HG02763 (cell line): ENCODE results near the gene DGKD.
"Not testable (repeated sequence)": the region's sequence is repeated elsewhere in the genome, so short reads cannot be mapped to it uniquely, and the experiment has no call there.

Experiments used
- ATAC-seq: cut with Tn5 transposase; IDR thresholded peaks from one replicate; pipeline ENCODE4 v1.9.1; 2021; ENCODE audit warnings: mild to moderate bottlenecking, moderate library complexity; ENCODE audit not compliant: unreplicated experiment

DGKD gene

GRCh38 chr2:233353769-233354499 is at the start of gene DGKD:
Gene DGKD (plus strand): TSS chr2:233354494. CDS start chr2:233354519, 25 bp downstream.
- ATAC-seq, result peak; percentile 58

- ATAC-seq, result no peak
These were observed 46.7 kb upstream of the DGKD start, which contains the start of gene SAG for GRCh38 chr2:233307565-233307964. Gene SAG (plus strand): TSS chr2:233307816. CDS start chr2:233309190, 1,374 bp downstream.

- no peak for ATAC-seq
These were observed 42.9 kb upstream of the DGKD start for GRCh38 chr2:233311241-233311926.

- ATAC-seq, result no peak
These were observed 41.4 kb upstream of the DGKD start for GRCh38 chr2:233312874-233313273.

GRCh38 chr2:233314180-233314925 is 39.9 kb upstream of the DGKD start:
- no peak for ATAC-seq

- ATAC-seq, result no peak
These were observed 36.9 kb upstream of the DGKD start for GRCh38 chr2:233317196-233317943.

- ATAC-seq, result no peak
These were observed 35.0 kb upstream of the DGKD start for GRCh38 chr2:233319256-233319655.

- ATAC-seq, result no peak
These were observed 33.8 kb upstream of the DGKD start for GRCh38 chr2:233320470-233320869.

- ATAC-seq, result no peak
These were observed 33.1 kb upstream of the DGKD start for GRCh38 chr2:233321166-233321565.

GRCh38 chr2:233323851-233324250 is 30.4 kb upstream of the DGKD start:
- no peak for ATAC-seq

GRCh38 chr2:233325256-233325655 is 29.0 kb upstream of the DGKD start:
- ATAC-seq, result no peak

GRCh38 chr2:233325814-233326213 is 28.5 kb upstream of the DGKD start:
- ATAC-seq, result no peak

GRCh38 chr2:233326500-233326899 is 27.8 kb upstream of the DGKD start:
- no peak for ATAC-seq

- ATAC-seq, result no peak
These were observed 25.4 kb upstream of the DGKD start for GRCh38 chr2:233328922-233329321.

GRCh38 chr2:233329489-233330135 is 24.7 kb upstream of the DGKD start:
- ATAC-seq, result no peak

GRCh38 chr2:233331536-233331935 is 22.8 kb upstream of the DGKD start:
- peak; percentile 72 for ATAC-seq

GRCh38 chr2:233332125-233332524 is 22.2 kb upstream of the DGKD start:
- ATAC-seq, result no peak

- no peak for ATAC-seq
These were observed 19.4 kb upstream of the DGKD start for GRCh38 chr2:233334915-233335314.

GRCh38 chr2:233336091-233336490 is 18.2 kb upstream of the DGKD start:
- ATAC-seq, result not testable (repeated sequence)

GRCh38 chr2:233336541-233336940 is 17.8 kb upstream of the DGKD start:
- ATAC-seq, result no peak
